Osteocyte (in vitro differentiated cells): ENCODE results near the gene PTPRJ. TPM values are rescaled to one million over a fixed set of nuclear protein-coding genes. Genes with fewer than 3 reads are reported as not detected.

Source experiments
- DNase-seq: peaks from one replicate; pipeline ENCODE4 v3.0.0; 2021; ENCODE audit warnings: mixed read lengths; ENCODE audit not compliant: unreplicated experiment; ENCODE audit errors: extremely low spot score
- H3K27ac Mint-ChIP-seq: one replicate; pipeline ENCODE4 v1.8.0; 2021; ENCODE audit warnings: mild to moderate bottlenecking, mixed read lengths; ENCODE audit not compliant: unreplicated experiment
- H3K27me3 Mint-ChIP-seq: one replicate; pipeline ENCODE4 v1.8.0; 2021; ENCODE audit warnings: mixed read lengths; ENCODE audit not compliant: unreplicated experiment
- H3K36me3 Mint-ChIP-seq: one replicate; pipeline ENCODE4 v1.8.0; 2021; ENCODE audit warnings: mixed read lengths; ENCODE audit not compliant: unreplicated experiment
- H3K4me1 Mint-ChIP-seq: one replicate; pipeline ENCODE4 v1.8.0; 2021; ENCODE audit warnings: mixed read lengths; ENCODE audit not compliant: unreplicated experiment
- H3K4me3 Mint-ChIP-seq: one replicate; pipeline ENCODE4 v1.8.0; 2021; ENCODE audit warnings: mild to moderate bottlenecking, moderate library complexity, mixed read lengths; ENCODE audit not compliant: unreplicated experiment
- H3K9me3 Mint-ChIP-seq: one replicate; pipeline ENCODE4 v1.8.0; 2021; ENCODE audit warnings: mixed read lengths; ENCODE audit not compliant: unreplicated experiment
- total RNA-seq: library from RNA; stranded (reverse); gene quantifications from 2 replicates; pipeline ENCODE4 v1.2.1, GENCODE V29; 2021
- TF ChIP-seq, protein P1 (sequence below): fragments of 200-600 bp; sonication (generic); IDR thresholded peaks from 2 replicates; pipeline ENCODE4 v1.5.0; 2021; ENCODE audit warnings: antibody characterized with exemption, mild to moderate bottlenecking, moderate library complexity

PTPRJ gene
- total RNA-seq, 1 donor from 2014 or later, result 16.6 TPM

DNA sequence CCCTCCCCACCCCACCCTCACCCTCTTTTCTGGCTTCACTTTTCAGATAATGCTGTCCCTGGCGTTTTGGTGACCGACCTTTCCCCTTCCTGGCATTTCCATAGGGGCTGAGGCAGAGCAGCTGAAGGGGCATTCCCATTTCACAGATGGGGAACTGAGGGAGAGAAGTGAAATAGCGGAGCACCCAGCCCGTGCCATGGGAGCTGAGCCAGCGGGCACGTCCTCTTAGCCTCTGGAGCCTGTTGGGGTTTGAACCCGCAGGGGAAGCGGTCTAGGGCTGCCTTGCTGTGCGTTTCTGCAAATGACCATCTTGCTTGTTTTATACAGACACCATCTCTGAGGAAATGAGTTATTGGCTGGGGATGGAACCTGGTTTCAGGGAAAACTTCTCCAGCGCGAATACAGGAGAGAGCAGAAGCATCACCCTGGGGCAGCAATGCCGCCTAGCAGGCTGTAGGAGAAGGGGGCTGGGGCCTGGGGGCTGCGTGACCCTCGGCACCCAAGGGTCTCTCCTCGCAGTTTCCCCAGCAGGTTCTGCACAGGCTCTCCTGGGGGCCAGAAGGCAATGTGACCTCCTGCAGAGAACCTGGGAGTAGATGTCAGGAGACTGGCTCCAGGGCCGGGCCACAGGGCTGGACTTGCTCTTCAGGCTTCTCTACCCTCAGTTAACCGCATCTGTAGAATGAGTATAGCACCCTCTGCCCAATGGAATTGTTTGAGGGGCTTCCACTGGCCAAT lies 1.5 kb downstream of the PTPRJ start:
- Mint-ChIP-seq H3K4me1 (peaks cover 29% of the 10 kb centered on the region), H3K36me3 (no peaks in the 10 kb centered on the region), H3K27me3 (no peaks in the 10 kb centered on the region), H3K27ac (peak overlapping the region; percentile 56), H3K4me3 (peak overlapping the region; percentile 78), H3K9me3 (no peaks in the 10 kb centered on the region)
- no peak for DNase-seq
- TF ChIP-seq, protein P1, sequence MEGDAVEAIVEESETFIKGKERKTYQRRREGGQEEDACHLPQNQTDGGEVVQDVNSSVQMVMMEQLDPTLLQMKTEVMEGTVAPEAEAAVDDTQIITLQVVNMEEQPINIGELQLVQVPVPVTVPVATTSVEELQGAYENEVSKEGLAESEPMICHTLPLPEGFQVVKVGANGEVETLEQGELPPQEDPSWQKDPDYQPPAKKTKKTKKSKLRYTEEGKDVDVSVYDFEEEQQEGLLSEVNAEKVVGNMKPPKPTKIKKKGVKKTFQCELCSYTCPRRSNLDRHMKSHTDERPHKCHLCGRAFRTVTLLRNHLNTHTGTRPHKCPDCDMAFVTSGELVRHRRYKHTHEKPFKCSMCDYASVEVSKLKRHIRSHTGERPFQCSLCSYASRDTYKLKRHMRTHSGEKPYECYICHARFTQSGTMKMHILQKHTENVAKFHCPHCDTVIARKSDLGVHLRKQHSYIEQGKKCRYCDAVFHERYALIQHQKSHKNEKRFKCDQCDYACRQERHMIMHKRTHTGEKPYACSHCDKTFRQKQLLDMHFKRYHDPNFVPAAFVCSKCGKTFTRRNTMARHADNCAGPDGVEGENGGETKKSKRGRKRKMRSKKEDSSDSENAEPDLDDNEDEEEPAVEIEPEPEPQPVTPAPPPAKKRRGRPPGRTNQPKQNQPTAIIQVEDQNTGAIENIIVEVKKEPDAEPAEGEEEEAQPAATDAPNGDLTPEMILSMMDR, result no peak

- TF ChIP-seq, protein P1, result no peak
- no peaks in the 10 kb centered on the region for H3K9me3 Mint-ChIP-seq
- no peaks in the 10 kb centered on the region for H3K36me3 Mint-ChIP-seq
- H3K27me3 Mint-ChIP-seq, result no peaks in the 10 kb centered on the region
- H3K4me1 Mint-ChIP-seq, result peaks cover 33% of the 10 kb centered on the region
- H3K27ac Mint-ChIP-seq, result peak overlapping the region; percentile 65
- no peak for DNase-seq
- peak overlapping the region; percentile 53 for H3K4me3 Mint-ChIP-seq
Observed at GRCh38 chr11:47982616-47983015, 2.3 kb downstream of the PTPRJ start.

DNA sequence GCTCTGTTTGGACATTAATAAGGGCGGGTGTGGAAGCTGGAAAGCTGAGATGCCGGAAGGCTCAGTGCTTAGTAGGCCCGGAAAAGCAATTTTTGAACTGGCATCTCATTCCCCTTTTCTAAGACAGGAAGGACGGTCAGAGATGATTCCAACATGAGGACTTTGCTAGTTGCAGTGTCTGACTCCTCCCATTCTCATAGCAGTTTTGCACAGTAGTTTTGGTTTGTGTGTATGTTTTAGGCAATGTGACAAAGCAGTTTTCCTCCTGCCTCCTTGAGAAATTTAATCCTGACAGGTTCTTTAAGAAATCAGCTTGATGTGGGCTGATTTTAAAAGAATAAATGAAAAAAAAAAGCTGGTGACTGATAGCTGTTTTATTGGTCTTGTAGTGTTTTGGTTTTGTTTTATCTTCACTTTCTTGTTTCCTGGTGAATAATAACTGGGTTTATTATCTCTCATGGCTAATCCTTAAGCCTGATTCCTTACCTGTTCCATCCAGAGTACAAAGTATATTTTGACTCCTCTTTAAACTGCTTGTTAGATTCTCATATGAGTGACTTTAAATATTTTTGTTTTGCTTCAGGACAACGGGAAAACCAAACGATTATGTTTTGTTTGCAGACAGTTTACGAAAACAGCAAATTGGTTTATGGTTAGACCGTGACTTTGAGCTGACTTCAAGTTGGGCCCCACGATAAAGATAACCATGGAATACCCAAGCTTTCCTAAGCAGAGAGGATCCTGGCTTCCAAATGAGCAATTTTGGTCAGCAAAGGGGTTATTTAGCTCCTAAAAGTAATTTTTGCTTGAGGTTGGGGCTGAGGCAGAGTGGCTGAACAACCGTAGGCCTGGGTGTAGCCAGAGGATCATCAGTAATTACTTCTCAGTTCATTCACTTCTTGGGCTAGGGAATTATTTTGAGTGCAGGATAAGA lies 3.4 kb downstream of the PTPRJ start:
- Mint-ChIP-seq H3K27ac (peak overlapping the region; percentile 65), H3K9me3 (no peaks in the 10 kb centered on the region), H3K4me3 (peak overlapping the region; percentile 53), H3K4me1 (peaks cover 37% of the 10 kb centered on the region), H3K36me3 (no peaks in the 10 kb centered on the region), H3K27me3 (no peaks in the 10 kb centered on the region)
- TF ChIP-seq, protein P1, result no peak
- no peak for DNase-seq

DNA sequence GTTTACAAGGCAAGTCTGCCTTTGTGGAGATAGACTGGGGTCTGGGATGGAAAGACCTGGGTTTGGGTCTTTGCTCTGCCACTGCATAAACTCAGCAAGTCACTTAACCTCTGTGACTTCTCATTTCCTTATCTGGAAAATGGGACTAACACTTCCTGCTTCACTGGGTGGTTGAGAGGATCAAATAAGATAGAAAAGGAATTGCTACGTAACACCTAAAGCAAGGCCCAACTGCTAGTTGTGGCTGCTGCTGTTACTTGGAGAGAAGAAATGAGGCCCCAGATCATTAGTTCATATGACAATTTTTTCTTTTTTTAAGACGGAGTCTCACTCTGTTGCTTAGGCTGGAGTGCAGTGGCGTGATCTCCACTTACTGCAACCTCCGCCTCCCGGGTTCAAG lies 5.9 kb downstream of the PTPRJ start:
- Mint-ChIP-seq H3K27ac (no peak overlapping the region), H3K4me1 (peaks cover 45% of the 10 kb centered on the region), H3K4me3 (no peak overlapping the region), H3K36me3 (no peaks in the 10 kb centered on the region), H3K9me3 (no peaks in the 10 kb centered on the region), H3K27me3 (no peaks in the 10 kb centered on the region)
- TF ChIP-seq, protein P1, result no peak
- no peak for DNase-seq

GRCh38 chr11:47986742-47987141 lies 6.4 kb downstream of the PTPRJ start:
- no peaks in the 10 kb centered on the region for H3K36me3 Mint-ChIP-seq
- TF ChIP-seq, protein P1, result no peak
- H3K27ac Mint-ChIP-seq, result peak overlapping the region; percentile 59
- peaks cover 46% of the 10 kb centered on the region for H3K4me1 Mint-ChIP-seq
- DNase-seq, result no peak
- no peak overlapping the region for H3K4me3 Mint-ChIP-seq
- no peaks in the 10 kb centered on the region for H3K27me3 Mint-ChIP-seq
- H3K9me3 Mint-ChIP-seq, result no peaks in the 10 kb centered on the region
